Endothelial cell of coronary artery (primary cell): ENCODE measurements around the gene MAGOH. TPM values are rescaled to one million over a fixed set of nuclear protein-coding genes. Genes with fewer than 3 reads are reported as not detected.

Experiments used
- total RNA-seq: library from RNA; depleted of rRNA; stranded (reverse); fragments of >200 nt; gene quantifications from 2 replicates; pipeline ENCODE4 v1.2.3, GENCODE V29; 2014

Gene MAGOH
- 56.1 and 76.9 TPM in 2 replicates for total RNA-seq

GRCh38 chr1:53238197-53239155 is at the start of gene MAGOH:
Gene MAGOH, minus strand, starts transcription at chr1:53238518. Its CDS starts 70 bp downstream, at chr1:53238448.

GRCh38 chr1:53220171-53220961 is 18.0 kb downstream of the MAGOH start, which contains the start of gene CZIB:
Gene CZIB, minus strand, starts transcription at chr1:53220634. Its CDS starts 59 bp downstream, at chr1:53220575.

GRCh38 chr1:53196485-53197290 is 41.6 kb downstream of the MAGOH start, which contains the start of gene CPT2:
Gene CPT2, plus strand, starts transcription at chr1:53196824. Its CDS starts 120 bp downstream, at chr1:53196944.

Other genes starting within 250 kb of the MAGOH start
- gene PODN, start 176.3 kb downstream of the MAGOH start, total RNA-seq = 0.45 and 1.4 TPM in 2 replicates
- gene SLC1A7, start 95.9 kb downstream of the MAGOH start, total RNA-seq = 0.09 TPM in 1 of 2 replicates, not detected in the other
- 6.9 and 7.1 TPM in 2 replicates for gene CPT2, start 41.7 kb downstream of the MAGOH start, total RNA-seq
- gene CZIB, start 17.9 kb downstream of the MAGOH start, total RNA-seq = 40.3 and 47.2 TPM in 2 replicates
- 18.5 and 26.6 TPM in 2 replicates for gene LRP8, start 89.6 kb upstream of the MAGOH start, total RNA-seq
- not detected in 2 replicates for gene DMRTB1, start 220.9 kb upstream of the MAGOH start, total RNA-seq